Thoracic aorta (tissue), 2 donors: Measurements from ENCODE around the gene TNIP1. TPM values are rescaled to one million over a fixed set of nuclear protein-coding genes. Genes with fewer than 3 reads are reported as not detected.
A peak's percentile ranks its signal among the peaks of the same experiment; 100 is the strongest.

Source experiments
- ATAC-seq: fragments of 150-250 bp; one replicate; pipeline ENCODE4 v1.8.0; 2017; ENCODE audit warnings: low read depth; ENCODE audit not compliant: insufficient number of reproducible peaks, low FRiP score
- DNase-seq: peaks from one replicate; pipeline ENCODE4 v3.0.0-alpha.2; 2020; ENCODE audit warnings: low spot score
- H3K27ac ChIP-seq, 2 donors: fragments of 200-600 bp; sonication (generic); 1 replicate in 1 of 2; 2 replicates in 1 of 2; pipeline ENCODE4 v1.5.1; 2016; ENCODE audit warnings: mild to moderate bottlenecking in 2 of 2, moderate library complexity in 2 of 2
- H3K27me3 ChIP-seq: fragments of 200-600 bp; sonication (generic); replicated peaks from 2 replicates; pipeline ENCODE4 v1.6.0; 2016; ENCODE audit warnings: mild to moderate bottlenecking; ENCODE audit not compliant: insufficient read depth
- H3K36me3 ChIP-seq: fragments of 200-600 bp; sonication (generic); one replicate; pipeline ENCODE4 v1.5.1; 2016
- H3K4me1 ChIP-seq, 2 donors: fragments of 200-600 bp; sonication (generic); 1 replicate in 1 of 2; 2 replicates in 1 of 2; pipeline versions ENCODE4 v1.5.1 to v1.6.0; 2016; ENCODE audit warnings: low read depth in 2 of 2, mild to moderate bottlenecking in 1 of 2; ENCODE audit not compliant: control insufficient read depth in 1 of 2
- H3K4me3 ChIP-seq: fragments of 200-600 bp; sonication (generic); 2 replicates; pipeline ENCODE4 v1.5.1; 2016; ENCODE audit warnings: mild to moderate bottlenecking
- H3K9me3 ChIP-seq: fragments of 200-600 bp; sonication (generic); 2 replicates; pipeline ENCODE4 v1.5.1; 2016
- CTCF ChIP-seq: fragments of 200-600 bp; sonication (generic); IDR thresholded peaks from one replicate; pipeline ENCODE4 v1.5.1; 2019; ENCODE audit warnings: antibody characterized with exemption
- total RNA-seq, 2 donors: library from RNA; depleted of rRNA; stranded (reverse); fragments of >200 nt; gene quantifications; one replicate each; pipeline versions ENCODE4 v1.1.0 to v1.2.3, GENCODE V29; 2016

TNIP1 gene
- total RNA-seq, 2 donors from 2014 or later: 77.4 to 103 TPM

GRCh38 chr5:151025250-151025606 lies 55.6 kb downstream of the TNIP1 start:
- no peak for DNase-seq
- no peak for ATAC-seq
- H3K4me3 ChIP-seq: no peak overlapping the region
- no peaks in the 10 kb centered on the region for H3K9me3 ChIP-seq
- TF ChIP-seq CTCF: no peak
- no peaks in the 10 kb centered on the region for H3K27me3 ChIP-seq
- H3K4me1 ChIP-seq: peaks cover 40 to 52% of the 10 kb centered on the region in 2 donors
- H3K36me3 ChIP-seq: peaks cover 45% of the 10 kb centered on the region
- H3K27ac ChIP-seq: peak overlapping the region; percentile 82 to 98

GRCh38 chr5:151024440-151025249 lies 56.2 kb downstream of the TNIP1 start:
- peak overlapping the region; percentile 88 for H3K4me3 ChIP-seq
- no peaks in the 10 kb centered on the region for H3K27me3 ChIP-seq
- peak overlapping the region; percentile 82 to 98 for H3K27ac ChIP-seq
- H3K36me3 ChIP-seq: peaks cover 42% of the 10 kb centered on the region
- H3K4me1 ChIP-seq: peaks cover 40 to 53% of the 10 kb centered on the region in 2 donors
- no peak for ATAC-seq
- no peak for TF ChIP-seq CTCF
- H3K9me3 ChIP-seq: no peaks in the 10 kb centered on the region
- DNase-seq: no peak

GRCh38 chr5:151023651-151024050 lies 57.2 kb downstream of the TNIP1 start:
- no peaks in the 10 kb centered on the region for H3K9me3 ChIP-seq
- TF ChIP-seq CTCF: no peak
- peak; percentile 41 for ATAC-seq
- H3K27ac ChIP-seq: peak overlapping the region; percentile 82 to 98
- no peaks in the 10 kb centered on the region for H3K27me3 ChIP-seq
- H3K4me3 ChIP-seq: peak overlapping the region; percentile 88
- H3K36me3 ChIP-seq: peaks cover 33% of the 10 kb centered on the region
- DNase-seq: no peak
- H3K4me1 ChIP-seq: peaks cover 40 to 54% of the 10 kb centered on the region in 2 donors

DNA sequence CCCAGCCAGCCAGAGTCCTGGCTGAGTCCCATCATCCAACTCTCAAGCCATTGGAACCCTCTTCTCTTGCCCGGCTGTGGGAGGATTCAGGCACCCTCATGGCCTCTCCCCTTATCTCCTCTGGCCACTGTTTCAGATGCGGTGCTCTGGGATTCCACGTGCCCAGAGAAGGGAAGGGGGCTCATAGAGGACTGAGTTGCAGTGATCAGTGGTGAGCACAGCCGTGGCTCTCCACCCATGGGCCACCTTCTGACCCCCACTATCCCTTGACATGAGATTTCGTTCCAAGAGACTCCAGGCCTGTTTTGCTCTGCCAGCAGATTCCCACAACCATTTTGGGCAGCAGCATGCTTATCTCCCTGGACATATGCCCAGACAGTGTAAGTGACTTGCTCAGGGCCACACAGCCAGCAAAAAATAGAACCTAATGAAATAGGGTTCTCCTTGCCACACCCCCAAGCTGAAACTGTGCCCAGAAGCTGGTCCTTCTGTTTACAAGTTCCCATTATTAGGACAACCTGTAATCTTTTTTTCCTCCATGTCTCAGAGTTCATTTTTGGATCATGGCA lies 57.7 kb downstream of the TNIP1 start:
- ATAC-seq: peak; percentile 54
- no peaks in the 10 kb centered on the region for H3K27me3 ChIP-seq
- DNase-seq: no peak
- H3K36me3 ChIP-seq: peaks cover 28% of the 10 kb centered on the region
- H3K27ac ChIP-seq: peak overlapping the region; percentile 82 to 98
- H3K4me3 ChIP-seq: peak overlapping the region; percentile 88
- no peak for TF ChIP-seq CTCF
- peaks cover 40 to 54% of the 10 kb centered on the region in 2 donors for H3K4me1 ChIP-seq
- no peaks in the 10 kb centered on the region for H3K9me3 ChIP-seq

GRCh38 chr5:151022511-151023018 lies 58.3 kb downstream of the TNIP1 start:
- DNase-seq (no peak), ATAC-seq (peak; percentile 71)
- TF ChIP-seq CTCF: no peak
- Histone ChIP-seq H3K27me3 (no peaks in the 10 kb centered on the region), H3K4me1 (peaks cover 40 to 54% of the 10 kb centered on the region in 2 donors), H3K9me3 (no peaks in the 10 kb centered on the region), H3K27ac (peak overlapping the region; percentile 82 to 98), H3K36me3 (peaks cover 22% of the 10 kb centered on the region), H3K4me3 (peak overlapping the region; percentile 88)
